ENCODE results near the gene PLEKHG5.

PLEKHG5 gene

GRCh38 chr1:6491480-6491962, at the start of gene PLEKHG5:
Gene PLEKHG5 (minus strand): TSS chr1:6491667. CDS start chr1:6477571, 14,096 bp downstream.
- DNase-seq = no peak

DNA sequence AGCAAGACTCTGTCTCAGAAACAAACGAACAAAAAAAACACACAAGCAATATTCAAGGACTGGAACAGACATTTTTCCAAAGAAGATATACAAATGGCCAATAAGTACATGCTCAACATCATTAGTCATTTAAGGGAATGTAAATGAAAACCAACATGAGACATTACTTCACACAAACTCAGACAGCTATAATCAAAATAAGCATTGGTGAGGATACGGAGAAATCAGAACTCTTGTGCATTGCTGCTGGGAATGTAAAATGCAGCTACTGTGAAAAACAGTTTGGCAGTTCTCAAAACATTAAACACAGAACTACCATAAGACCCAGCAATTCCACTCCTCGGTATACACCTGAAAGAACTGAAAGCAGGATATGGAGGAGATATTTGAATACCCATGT, 47.5 kb upstream of the PLEKHG5 start:
- no peak for DNase-seq

- DNase-seq = no peak
Measured at GRCh38 chr1:6536291-6536690, 44.8 kb upstream of the PLEKHG5 start.

- DNase-seq = no peak
Measured at GRCh38 chr1:6535214-6535613, 43.7 kb upstream of the PLEKHG5 start.

DNA sequence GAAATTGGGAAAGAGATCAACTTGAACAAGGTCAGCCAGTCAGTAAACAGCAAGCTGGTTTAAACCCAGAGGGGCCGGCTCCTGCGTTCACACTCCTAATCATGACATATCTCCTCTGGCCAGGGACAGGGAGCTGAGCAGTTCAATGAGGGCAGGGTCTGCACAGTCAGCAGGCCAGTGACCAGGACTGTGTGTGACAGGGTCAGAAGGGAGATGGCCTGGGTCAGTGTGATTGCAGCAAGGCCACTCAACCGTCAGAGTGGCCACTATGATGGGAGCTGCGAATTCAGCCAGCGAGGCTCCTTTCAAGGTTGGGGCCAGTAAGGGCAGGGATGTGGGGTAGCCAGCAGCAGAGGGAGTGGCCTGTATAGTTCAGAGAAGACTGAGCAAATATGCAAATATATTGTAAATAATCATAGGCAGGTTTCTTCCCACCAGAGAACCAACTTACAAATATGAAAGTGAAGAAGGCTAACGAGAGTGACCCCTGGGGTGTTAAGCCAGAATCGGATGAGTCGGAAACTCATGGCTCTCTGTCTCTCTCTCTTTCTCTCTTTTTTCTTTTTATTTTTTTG, 42.9 kb upstream of the PLEKHG5 start:
- no peak for DNase-seq

DNA sequence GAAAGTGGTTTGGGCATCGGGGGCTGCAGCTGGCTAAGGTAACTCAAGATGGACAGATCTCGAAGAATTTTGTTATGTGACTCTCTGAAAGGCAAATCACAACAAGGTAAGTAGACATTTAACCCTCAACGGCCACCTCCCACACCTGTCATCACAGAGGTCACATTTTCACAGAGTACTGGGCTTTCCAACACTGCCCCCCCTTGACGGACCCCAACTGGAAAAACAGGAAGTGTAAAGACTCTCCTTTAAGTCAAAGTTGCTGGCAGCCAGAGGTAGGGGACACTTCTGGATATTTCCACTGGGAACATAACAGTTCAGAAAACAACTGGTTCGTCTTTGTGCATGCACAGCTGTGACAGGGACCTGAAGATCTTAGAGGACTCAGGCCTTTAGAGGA, 40.5 kb upstream of the PLEKHG5 start:
- no peak for DNase-seq

DNA sequence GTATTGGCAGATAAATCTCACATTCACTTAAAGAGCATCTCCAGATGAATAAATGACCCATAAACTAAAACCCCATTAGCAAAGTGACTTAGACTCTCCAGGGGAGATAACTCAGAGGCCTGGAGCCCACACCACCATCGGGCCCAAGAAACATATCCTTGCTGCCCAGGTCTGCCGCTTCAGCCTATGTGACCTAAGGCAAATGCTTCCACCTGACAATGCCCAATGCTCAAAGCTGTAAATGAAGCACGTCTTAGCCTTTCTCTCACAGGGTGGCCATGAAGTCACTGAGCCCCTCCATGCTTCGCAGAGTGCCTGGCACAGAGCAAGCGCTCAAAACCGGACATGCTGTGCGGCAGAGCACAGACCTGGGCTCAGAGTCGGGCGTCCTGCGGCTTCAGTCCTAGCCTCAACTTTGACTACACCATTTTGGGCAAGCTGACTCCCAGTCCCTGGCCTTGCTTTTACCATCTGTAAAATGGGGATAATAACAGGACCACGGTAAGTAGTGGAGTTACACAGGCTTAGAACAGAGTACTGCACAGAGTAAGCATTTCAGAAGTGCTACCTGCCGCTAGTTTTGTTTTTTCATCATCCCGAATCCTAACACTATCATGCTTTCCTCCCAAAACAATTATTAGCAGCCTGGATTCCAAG, 39.2 kb upstream of the PLEKHG5 start:
- no peak for DNase-seq

GRCh38 chr1:6528492-6528891, 37.0 kb upstream of the PLEKHG5 start:
- no peak for DNase-seq

DNA sequence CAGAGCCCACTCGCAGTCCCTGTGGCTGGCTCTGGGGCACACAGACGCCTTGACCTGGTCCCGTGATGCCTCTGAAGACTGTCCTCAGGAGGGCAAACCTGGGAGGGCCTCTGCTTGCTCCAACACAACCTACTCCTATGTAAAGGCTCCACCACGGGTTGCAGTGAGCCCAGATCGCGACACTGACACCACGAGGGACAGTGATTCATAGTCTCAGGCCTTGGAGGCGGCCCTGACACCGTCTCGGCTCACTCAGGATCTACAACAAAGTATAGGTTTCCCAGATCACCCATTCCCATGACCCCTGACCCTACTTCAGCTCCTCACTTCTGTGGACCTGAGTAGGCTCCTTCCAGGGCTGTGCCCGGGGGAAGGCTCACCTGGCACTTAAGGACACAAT, 34.8 kb upstream of the PLEKHG5 start:
- no peak for DNase-seq

DNA sequence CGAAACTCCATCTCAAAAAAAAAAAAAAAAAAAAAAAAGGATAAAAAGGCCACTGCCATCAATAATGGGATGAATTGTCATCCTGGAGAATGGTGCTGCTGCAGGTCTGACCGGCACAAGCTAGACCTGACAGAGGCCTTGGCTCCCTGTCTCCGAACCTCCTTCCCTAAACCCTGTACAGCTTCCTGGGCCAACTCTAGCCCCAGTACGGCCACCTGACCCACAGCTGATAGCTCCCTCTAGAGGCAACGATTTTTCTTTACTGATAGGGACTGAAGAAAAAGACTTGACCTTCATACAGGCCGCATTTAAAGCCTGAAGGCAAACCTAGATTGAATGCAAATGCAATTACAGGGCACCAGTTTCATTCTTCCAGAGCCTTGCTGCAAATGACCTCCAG, 32.1 kb upstream of the PLEKHG5 start:
- DNase-seq = no peak

DNA sequence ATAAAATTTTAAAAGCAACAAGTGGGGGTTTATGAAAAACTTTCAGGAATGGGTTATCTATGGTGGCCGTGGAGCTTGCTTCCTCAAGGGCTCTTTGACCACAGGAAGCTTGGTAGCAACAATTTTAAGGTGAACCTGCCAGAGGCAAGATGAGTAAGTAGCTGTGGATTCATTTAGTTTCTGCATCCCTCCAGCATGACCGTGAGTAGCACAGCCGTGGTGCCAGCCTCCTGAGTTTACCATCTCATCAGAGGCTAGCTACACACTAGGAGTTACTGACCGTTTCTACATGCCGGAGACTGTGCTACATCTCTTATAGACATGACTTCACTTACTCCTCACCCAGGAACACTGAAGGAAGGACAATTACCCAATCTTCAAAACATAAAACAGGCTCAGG, 30.1 kb upstream of the PLEKHG5 start:
- DNase-seq = no peak

GRCh38 chr1:6519935-6520671, 28.6 kb upstream of the PLEKHG5 start:
- DNase-seq = no peak

DNA sequence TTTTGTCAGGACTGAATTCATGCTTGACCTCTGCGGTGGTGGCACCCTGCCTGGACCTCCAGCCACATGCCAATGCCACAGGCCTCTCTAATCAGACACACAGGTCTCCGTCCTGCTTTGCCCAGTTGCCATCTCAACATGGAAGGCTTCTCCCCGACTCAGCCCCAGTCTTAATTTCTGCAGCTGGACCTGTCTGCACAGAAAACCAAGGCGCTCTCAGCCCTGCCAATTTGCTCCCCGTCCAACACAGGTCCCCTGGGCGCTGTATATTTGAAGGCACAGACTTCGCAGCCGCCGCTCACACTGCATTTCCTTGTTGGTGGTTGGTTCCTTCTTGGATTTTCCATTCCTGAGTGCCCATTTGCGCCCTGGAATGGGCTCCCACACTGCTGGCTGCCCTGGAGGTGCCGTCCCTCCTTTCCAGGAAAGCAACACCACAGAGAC, 28.0 kb upstream of the PLEKHG5 start:
- DNase-seq = no peak

DNA sequence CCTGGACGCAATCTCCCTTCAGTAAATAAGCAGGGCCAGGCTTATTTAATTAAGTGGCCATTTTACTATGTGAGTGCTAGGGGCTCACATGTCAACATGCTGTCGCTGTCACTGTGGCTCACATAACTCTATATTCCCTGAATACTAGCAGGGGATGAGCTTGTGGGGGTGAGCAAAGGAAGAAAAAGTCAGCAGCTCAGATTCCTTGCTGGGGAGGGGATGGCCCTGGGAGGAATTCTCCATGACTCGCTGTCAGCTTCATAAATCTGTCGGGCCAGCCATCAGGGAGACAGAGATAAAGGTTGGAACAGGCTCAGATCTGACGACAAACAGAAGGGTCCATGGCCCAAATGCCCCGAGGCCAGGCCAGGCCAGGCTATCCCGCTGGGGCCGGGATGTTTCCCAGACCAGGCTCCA, 26.0 kb upstream of the PLEKHG5 start:
- no peak for DNase-seq

DNA sequence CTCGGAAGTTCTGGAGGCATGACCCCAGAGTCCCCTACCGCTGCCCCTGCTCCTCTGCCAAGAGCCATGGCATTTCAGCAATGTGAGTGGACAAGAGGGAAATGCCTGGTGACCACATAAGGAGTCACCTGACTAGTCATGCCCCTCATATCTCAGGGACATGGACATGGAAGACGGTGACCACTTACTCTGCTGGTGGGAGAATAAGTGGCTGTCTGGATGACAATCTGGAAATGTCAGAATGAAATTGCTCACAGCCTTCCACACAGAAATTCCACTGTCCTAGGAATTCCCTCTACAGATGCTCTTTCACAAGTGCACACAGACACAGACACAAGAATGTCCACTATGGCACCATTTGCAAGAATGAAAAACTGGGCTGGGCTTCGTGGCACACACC, 24.3 kb upstream of the PLEKHG5 start:
- DNase-seq = no peak

DNA sequence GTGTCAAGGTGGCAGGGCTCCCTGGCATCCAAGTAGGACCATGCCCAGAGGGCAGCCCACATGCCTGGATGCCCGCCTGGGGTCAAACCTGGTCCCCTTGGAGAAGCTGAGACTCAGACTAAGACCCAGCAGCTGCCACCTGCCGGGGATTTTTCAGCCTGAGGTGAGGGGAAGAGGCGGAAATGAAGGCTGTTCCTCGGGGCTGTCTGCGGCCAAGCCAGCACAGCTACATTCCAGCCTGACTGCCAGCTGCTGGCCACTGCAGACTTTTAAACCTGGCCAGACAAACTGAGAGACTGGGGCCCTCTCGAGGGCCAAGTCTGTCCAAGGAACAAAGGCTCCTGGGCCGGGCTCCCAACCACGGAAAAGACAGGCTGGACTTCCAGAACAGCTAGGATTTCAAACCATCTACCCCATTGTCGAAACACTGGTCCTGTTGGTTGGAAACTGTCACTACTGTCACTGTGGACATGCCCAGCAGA, 21.9 kb upstream of the PLEKHG5 start:
- no peak for DNase-seq

GRCh38 chr1:6512908-6513280, 21.4 kb upstream of the PLEKHG5 start:
- no peak for DNase-seq

GRCh38 chr1:6512245-6512907, 20.9 kb upstream of the PLEKHG5 start:
- DNase-seq = no peak

DNA sequence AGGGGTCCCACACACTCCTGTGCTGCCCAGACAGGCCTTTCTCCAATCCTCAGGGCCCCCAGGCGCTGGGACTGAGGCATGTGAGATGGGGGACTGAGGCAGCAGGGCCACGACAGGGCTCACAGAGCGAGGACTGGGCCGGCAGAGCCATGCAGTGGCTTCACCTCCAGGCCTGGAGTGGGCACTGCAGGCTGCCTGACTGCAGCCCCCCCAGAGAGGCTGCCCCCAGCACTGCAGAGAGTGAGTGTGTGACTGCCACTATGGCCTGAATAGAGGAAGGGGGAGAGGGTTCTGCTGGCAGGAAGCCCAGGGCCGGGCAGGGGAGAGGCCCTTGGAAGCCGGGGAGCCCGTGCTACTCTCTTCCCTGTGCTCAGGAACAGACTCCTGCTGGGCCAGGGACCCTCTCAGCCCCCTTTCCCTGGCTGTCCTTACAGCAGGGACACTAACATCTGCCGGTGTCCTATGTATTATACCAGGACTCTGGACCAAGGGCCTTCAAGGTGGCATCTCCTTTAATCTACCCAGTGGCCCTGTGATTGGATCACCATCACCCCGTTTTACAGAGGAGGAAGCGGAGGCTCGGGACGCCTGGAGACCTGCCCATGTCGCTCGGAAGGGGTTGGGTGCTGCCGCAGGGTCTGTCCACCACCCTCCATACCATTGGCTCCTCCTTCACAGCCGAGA, 20.2 kb upstream of the PLEKHG5 start:
- DNase-seq = no peak

DNA sequence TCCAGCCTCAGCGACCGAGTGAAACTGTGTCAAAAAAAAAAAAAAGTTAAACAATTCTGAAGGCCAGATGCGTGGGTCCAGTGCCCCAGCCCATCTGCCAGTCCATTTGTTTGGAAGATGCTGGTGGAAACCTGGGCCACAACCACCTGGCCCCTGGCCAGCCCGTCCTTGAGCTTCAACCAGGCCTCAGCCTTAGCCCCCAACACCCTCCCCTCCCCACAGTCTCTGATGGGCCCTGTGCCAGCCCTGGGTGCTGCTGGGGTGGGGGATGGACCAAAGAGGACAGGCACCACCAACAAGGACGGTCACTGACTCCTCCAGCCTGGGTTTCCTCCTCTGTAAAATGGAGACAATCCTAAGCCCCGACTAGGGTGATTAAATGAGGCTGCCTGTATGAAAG, 19.6 kb upstream of the PLEKHG5 start:
- DNase-seq = no peak

DNA sequence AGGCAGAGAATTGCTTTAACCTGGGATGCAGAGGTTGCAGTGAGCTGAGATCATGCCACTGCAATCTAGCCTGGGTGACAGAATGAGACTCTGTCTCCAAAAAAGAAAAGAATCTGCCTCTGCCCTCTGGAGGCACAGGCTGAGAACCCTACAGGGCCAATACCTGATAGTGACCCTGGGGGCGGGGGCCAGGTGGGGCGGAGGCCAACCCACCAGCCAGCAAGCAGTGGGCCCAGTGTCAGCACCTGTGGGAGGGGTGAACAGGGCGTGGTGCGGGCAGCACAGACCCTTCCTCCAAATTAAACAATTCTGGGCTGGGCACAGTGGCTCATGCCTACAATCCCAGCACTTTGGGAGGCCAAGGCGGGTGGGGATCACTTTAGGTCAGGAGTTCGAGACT, 19.0 kb upstream of the PLEKHG5 start:
- DNase-seq = no peak

- DNase-seq = no peak
Measured at GRCh38 chr1:6509919-6510291, 18.4 kb upstream of the PLEKHG5 start.

Measured in activated CD8-positive, alpha-beta memory T cell treated with anti-CD3 and anti-CD28 coated beads for 24 hours (primary cell).